ENCODE measurements around the gene WDR18.
A peak's percentile ranks its signal among the peaks of the same experiment; 100 is the strongest.

The WDR18 gene

GRCh38 chr19:960601-960938, 23.6 kb upstream of the WDR18 start:
- H3K4me3 ChIP-seq (ENCODE audit: low read depth, low read length), result no peak overlapping the region
- DNase-seq (ENCODE audit: low read depth), result no peak
- no peak for TF ChIP-seq CTCF (IDR thresholded peaks at IDR 0.05; ENCODE audit: insufficient read depth, low read depth, low read length, missing control alignments)

- no peak overlapping the region for H3K4me3 ChIP-seq (ENCODE audit: low read depth, low read length)
- DNase-seq (ENCODE audit: low read depth), result no peak
- no peak for TF ChIP-seq CTCF (IDR thresholded peaks at IDR 0.05; ENCODE audit: insufficient read depth, low read depth, low read length, missing control alignments)
These were observed 22.1 kb upstream of the WDR18 start for GRCh38 chr19:961866-962620.

- no peak for DNase-seq (ENCODE audit: low read depth)
- TF ChIP-seq CTCF (IDR thresholded peaks at IDR 0.05; ENCODE audit: insufficient read depth, low read depth, low read length, missing control alignments), result no peak
- no peak overlapping the region for H3K4me3 ChIP-seq (ENCODE audit: low read depth, low read length)
These were observed 21.3 kb upstream of the WDR18 start for GRCh38 chr19:962683-963400.

- no peak for TF ChIP-seq CTCF (IDR thresholded peaks at IDR 0.05; ENCODE audit: insufficient read depth, low read depth, low read length, missing control alignments)
- no peak overlapping the region for H3K4me3 ChIP-seq (ENCODE audit: low read depth, low read length)
- no peak for DNase-seq (ENCODE audit: low read depth)
These were observed 20.6 kb upstream of the WDR18 start for GRCh38 chr19:963486-963951.

GRCh38 chr19:964116-964520, 20.0 kb upstream of the WDR18 start:
- no peak for DNase-seq (ENCODE audit: low read depth)
- TF ChIP-seq CTCF (IDR thresholded peaks at IDR 0.05; ENCODE audit: insufficient read depth, low read depth, low read length, missing control alignments), result no peak
- no peak overlapping the region for H3K4me3 ChIP-seq (ENCODE audit: low read depth, low read length)

- peak; percentile 63 for DNase-seq (ENCODE audit: low read depth)
- TF ChIP-seq CTCF (IDR thresholded peaks at IDR 0.05; ENCODE audit: insufficient read depth, low read depth, low read length, missing control alignments), result no peak
These were observed 19.1 kb upstream of the WDR18 start for GRCh38 chr19:964761-965694.

More at GRCh38 chr19:964761-965694, 19.1 kb upstream of the WDR18 start:
- no peak overlapping the region for H3K4me3 ChIP-seq (ENCODE audit: low read depth, low read length)
